ENCODE data around the gene CELF4. TPM values are rescaled to one million over a fixed set of nuclear protein-coding genes. Genes with fewer than 3 reads are reported as not detected.

Gene CELF4
- total RNA-seq, 4 donors from 2014 or later, result not detected

- Histone ChIP-seq H3K4me3 (no peak overlapping the region), H3K27me3 (no peaks in the 10 kb centered on the region), H3K4me1 (no peaks in the 10 kb centered on the region), H3K27ac (no peak overlapping the region), H3K36me3 (no peaks in the 10 kb centered on the region), H3K9me3 (no peaks in the 10 kb centered on the region)
- no peak for DNase-seq (ENCODE audit: low spot score in 2 of 2)
- TF ChIP-seq POLR2A (IDR thresholded peaks at IDR 0.05), result no peak
- peak in 1 of 5 experiments; percentile 15 for TF ChIP-seq CTCF (IDR thresholded peaks at IDR 0.05)
- WGBS, 2 donors, result 28 to 36% methylated on average over 6 of the region's 6 CpGs
Observed at GRCh38 chr18:37476182-37476581, 89.4 kb downstream of the CELF4 start.

- DNase-seq (ENCODE audit: low spot score in 2 of 2), result no peak
- WGBS, 2 donors, result 62 to 71% methylated on average over 8 of the region's 8 CpGs
- H3K27me3 ChIP-seq, result no peaks in the 10 kb centered on the region
- no peak overlapping the region for H3K27ac ChIP-seq
- H3K4me3 ChIP-seq, result no peak overlapping the region
- no peaks in the 10 kb centered on the region for H3K4me1 ChIP-seq
- H3K36me3 ChIP-seq, result no peaks in the 10 kb centered on the region
- no peaks in the 10 kb centered on the region for H3K9me3 ChIP-seq
- no peak for TF ChIP-seq EP300 (IDR thresholded peaks at IDR 0.05)
Observed at GRCh38 chr18:37473195-37473840, 92.3 kb downstream of the CELF4 start.

GRCh38 chr18:37471637-37472036 lies 94.0 kb downstream of the CELF4 start:
- no peaks in the 10 kb centered on the region for H3K9me3 ChIP-seq
- WGBS, 2 donors, result 54 to 62% methylated on average over 6 of the region's 6 CpGs
- no peak overlapping the region for H3K27ac ChIP-seq
- H3K27me3 ChIP-seq, result no peaks in the 10 kb centered on the region
- no peaks in the 10 kb centered on the region for H3K4me1 ChIP-seq
- no peak for DNase-seq (ENCODE audit: low spot score in 2 of 2)
- H3K36me3 ChIP-seq, result no peaks in the 10 kb centered on the region
- H3K4me3 ChIP-seq, result no peak overlapping the region
- TF ChIP-seq EP300 (IDR thresholded peaks at IDR 0.05) (no peak), CTCF (IDR thresholded peaks at IDR 0.05) (no peak), POLR2A (IDR thresholded peaks at IDR 0.05) (no peak)

- Histone ChIP-seq H3K4me1 (no peaks in the 10 kb centered on the region), H3K4me3 (no peak overlapping the region), H3K27ac (no peak overlapping the region), H3K9me3 (no peaks in the 10 kb centered on the region), H3K36me3 (no peaks in the 10 kb centered on the region), H3K27me3 (no peaks in the 10 kb centered on the region)
- no peak for TF ChIP-seq CTCF (IDR thresholded peaks at IDR 0.05)
- TF ChIP-seq EP300 (IDR thresholded peaks at IDR 0.05), result no peak
- no peak for TF ChIP-seq POLR2A (IDR thresholded peaks at IDR 0.05)
- no peak for DNase-seq (ENCODE audit: low spot score in 2 of 2)
- WGBS, 2 donors, result 91 to 95% methylated on average over 1 to 2 of the region's 2 CpGs
Observed at GRCh38 chr18:37470986-37471385, 94.6 kb downstream of the CELF4 start.

GRCh38 chr18:37467002-37467662 lies 98.5 kb downstream of the CELF4 start:
- H3K27me3 ChIP-seq, result no peaks in the 10 kb centered on the region
- no peak for DNase-seq (ENCODE audit: low spot score in 2 of 2)
- no peaks in the 10 kb centered on the region for H3K4me1 ChIP-seq
- no peak overlapping the region for H3K27ac ChIP-seq
- no peaks in the 10 kb centered on the region for H3K9me3 ChIP-seq
- WGBS, 2 donors, result 78 to 84% methylated on average over 8 of the region's 8 CpGs
- TF ChIP-seq CTCF (IDR thresholded peaks at IDR 0.05) (no peak), POLR2A (IDR thresholded peaks at IDR 0.05) (no peak), EP300 (IDR thresholded peaks at IDR 0.05) (no peak)
- H3K4me3 ChIP-seq, result no peak overlapping the region
- H3K36me3 ChIP-seq, result no peaks in the 10 kb centered on the region
